Kidney capillary endothelial cell (primary cell): ENCODE data around the gene OXT.
A peak's percentile ranks its signal among the peaks of the same experiment; 100 is the strongest.
"Not testable (repeated sequence)": the region's sequence is repeated elsewhere in the genome, so short reads cannot be mapped to it uniquely, and the experiment has no call there.

Experiments
- DNase-seq: peaks from one replicate; pipeline ENCODE4 v3.0.0-alpha.2; 2018; ENCODE audit warnings: low spot score

The OXT gene

DNA sequence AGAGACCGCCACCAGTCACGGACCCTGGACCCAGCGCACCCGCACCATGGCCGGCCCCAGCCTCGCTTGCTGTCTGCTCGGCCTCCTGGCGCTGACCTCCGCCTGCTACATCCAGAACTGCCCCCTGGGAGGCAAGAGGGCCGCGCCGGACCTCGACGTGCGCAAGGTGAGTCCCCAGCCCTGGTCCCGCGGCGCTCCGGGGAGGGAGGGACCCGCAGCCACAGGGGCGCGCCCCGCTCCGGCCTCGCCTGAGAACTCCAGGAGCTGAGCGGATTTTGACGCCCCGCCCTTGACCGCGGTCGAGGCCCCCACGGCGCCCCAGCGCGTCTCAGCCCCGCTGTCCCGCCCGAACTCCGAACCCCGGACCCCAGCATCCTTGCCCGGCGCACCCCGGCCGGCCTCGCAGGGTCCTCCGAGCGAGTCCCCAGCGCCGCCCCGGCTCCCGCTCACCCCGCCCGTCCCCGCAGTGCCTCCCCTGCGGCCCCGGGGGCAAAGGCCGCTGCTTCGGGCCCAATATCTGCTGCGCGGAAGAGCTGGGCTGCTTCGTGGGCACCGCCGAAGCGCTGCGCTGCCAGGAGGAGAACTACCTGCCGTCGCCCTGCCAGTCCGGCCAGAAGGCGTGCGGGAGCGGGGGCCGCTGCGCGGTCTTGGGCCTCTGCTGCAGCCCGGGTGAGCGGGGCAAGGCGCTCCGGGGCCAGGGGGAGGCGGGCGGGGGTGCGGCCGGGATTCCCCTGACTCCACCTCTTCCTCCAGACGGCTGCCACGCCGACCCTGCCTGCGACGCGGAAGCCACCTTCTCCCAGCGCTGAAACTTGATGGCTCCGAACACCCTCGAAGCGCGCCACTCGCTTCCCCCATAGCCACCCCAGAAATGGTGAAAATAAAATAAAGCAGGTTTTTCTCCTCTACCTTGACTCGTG lies at the start of gene OXT:
TSS of gene OXT (plus strand) at position 11 of the 920 bp plus-strand sequence. CDS start at position 47, 36 bp downstream.
- no peak for DNase-seq

DNA sequence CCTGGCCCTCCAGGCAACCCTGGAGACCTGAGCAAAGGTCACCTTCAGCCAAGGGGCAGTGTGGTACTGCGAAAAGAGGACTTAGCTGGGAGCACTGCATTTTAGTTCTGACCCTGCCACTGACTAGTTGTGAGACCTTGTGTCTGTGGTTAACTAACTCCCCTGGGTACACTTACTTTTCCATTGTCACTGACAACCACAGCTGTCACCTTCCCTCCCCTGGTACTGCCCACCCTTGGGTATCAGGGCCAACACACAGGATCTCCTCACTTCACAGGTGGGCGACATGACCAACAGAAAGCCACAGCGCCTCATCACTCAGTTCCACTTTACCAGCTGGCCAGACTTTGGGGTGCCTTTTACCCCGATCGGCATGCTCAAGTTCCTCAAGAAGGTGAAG lies 49.6 kb upstream of the OXT start:
- DNase-seq: no peak

GRCh38 chr20:3022559-3023490 lies 48.6 kb upstream of the OXT start:
- DNase-seq: not testable (repeated sequence)

DNA sequence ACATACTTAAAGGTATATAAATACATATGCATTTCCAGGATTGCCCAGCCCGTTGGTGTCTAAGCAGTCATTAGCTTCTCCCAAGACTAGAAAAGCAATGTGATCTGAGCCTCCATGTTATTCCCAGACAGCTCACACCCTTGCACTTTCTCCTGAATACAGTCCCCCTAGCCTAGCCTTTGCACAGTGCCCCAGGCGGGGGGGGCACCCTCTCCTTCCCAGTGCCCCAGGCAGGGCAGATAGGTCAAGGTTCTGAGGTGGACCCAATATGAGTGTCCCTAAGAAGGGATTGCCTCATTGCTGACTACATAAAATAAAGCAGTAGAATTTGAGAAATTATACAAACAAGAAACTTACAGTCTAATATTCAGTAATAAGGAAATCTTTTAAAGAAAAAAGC lies 43.4 kb upstream of the OXT start:
- no peak for DNase-seq

- no peak for DNase-seq
Measured at GRCh38 chr20:3031524-3032147, 39.8 kb upstream of the OXT start.

DNA sequence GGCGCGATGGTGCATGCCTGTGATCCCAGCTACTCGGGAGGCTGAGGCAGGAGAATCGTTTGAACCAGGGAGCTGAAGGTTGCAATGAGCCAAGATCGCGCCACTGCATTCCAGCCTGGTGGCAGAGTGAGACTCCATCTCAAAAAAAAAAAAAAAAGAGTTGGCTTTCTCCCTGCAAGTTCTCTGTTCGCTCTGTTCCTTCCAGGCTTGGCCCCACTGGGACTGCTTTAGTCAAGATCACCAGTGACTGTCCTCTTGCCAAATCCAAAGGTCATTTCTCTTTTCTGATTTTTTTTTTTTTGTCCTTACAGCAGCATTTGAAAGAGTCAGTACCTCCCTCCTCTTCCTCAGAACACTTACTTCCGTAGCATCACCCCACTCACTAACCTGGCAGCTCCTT lies 38.8 kb upstream of the OXT start:
- no peak for DNase-seq

DNA sequence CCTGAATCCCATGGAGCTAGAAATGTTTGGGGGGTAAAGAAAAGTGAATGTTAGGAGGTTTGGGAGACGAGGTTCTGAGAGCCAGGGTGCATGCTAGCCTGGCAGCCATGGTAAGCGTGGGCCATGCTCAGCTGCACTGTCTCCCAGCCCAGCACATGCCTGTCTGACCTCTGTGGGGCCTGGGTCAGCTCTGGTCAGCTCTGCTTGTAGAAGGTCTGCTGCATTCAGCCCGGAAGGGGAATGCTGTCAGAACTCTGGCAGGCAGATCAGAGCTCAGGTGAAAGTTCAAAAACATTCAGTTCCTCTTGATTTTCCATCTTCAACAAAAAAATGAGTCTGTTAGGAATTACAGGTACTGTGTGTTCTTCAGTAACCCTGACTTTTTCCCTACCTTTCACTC lies 33.8 kb upstream of the OXT start:
- DNase-seq: no peak

DNA sequence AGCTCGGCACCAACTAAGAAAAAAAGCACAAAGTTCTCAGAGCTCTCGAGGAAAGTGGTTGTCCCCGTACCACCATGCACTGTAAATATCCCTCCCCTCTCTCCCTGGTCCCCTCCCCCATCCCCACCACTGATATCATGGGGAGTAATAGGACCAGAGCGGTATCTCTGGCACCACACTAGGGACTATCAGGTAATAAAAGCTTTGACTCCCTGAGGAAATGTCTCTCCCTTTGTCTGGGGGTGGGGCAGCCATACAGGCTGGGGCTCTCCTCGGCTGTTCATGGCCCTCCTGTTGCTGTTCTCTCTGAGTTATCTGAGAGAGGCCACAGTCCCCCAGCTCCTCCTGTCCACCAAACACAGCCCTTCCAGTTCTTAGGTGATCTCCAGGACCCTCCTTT lies 33.0 kb upstream of the OXT start:
- DNase-seq: no peak

DNA sequence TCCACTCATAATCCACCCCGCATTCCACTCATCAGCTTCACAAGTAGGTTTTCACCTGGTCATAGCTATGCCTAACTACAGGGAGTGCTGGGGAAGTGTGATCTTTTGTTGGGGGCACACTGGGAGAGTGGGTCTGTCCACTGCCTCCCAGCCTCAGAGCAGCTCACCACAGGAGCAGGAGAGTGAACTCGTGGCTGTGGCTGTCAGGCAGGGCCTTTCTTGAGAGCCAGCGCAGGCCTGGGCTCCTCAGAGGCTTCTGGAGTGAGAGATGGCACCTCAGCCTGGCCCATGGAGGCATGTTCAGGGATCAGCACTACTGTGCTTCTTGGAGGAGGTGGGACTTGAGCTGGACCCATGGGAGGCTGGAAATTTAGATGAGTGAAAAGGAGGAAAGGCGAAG lies 32.0 kb upstream of the OXT start:
- no peak for DNase-seq

DNA sequence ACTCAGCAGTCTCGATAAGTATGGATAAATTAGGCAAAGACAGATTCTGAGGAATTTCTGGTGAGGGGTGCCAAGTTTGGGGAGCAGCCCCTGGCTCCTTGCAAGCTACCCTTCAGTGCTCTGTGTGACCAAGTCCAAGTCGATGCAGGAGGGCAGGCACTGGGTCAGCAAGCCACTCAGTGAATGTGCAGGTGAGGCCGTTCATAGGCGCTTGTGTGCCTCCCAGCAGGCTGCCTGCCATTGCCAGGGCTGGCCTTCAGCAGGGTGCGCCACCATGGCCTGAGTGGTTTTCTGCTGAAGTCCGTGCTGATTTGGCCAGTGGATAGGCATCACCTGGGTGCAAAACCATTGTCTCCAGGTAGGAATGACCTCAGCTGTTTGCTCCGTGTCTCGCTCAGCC lies 31.3 kb upstream of the OXT start:
- no peak for DNase-seq

DNA sequence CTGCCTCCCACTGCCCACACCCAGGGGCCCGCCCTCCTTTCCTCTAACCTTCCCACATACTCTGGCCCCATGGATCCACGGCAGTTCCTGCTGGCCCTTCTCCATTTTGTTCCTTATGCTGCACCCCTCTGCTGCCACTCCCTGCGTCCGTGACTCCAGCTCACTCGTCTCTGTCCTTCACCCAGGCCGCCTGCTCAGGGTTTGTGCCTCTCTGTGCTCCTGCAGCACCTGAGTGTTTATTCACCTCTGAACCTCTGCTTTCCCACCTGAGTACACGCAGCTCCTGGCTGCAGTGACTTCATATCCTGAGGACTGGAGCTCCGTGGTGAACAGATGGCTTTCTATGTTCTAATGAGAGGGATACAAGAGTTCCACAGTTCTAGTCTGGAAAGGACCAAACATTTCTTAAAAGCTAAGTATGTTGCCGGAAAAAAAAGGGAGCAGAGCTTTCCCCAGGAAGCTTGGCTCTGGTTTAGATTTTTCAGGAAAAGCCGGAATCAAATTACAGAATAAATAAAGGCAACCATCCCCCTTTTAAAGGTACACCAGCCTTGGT lies 29.5 kb upstream of the OXT start:
- DNase-seq: no peak

- DNase-seq: no peak
Measured at GRCh38 chr20:3042625-3043024, 28.8 kb upstream of the OXT start.

DNA sequence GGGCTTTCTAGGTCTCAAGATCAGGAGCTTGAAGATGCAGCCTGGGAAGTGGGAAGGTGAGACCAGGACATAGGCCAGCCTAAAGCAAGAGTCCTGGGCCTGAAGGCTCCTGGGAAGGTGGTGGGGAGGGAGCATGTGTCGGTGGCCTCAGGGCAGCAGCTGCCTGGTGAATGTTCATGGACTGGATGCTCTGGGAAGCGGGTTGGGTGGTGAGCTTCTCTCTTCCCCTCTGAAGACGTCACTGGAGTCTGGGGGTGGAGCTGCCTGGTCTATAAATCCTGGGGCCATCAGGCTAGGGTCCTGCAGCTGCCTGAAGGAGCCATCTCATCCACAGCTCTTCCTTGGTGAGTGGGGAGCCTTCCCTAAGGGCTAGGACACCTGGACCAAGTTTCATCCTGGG lies 28.1 kb upstream of the OXT start, which contains the start of gene GNRH2:
TSS of gene GNRH2 (plus strand) at position 301 of the 400 bp plus-strand sequence. CDS start 793 bp downstream, outside the sequence.
- no peak for DNase-seq

GRCh38 chr20:3044336-3044965 lies 27.0 kb upstream of the OXT start:
- DNase-seq: no peak

DNA sequence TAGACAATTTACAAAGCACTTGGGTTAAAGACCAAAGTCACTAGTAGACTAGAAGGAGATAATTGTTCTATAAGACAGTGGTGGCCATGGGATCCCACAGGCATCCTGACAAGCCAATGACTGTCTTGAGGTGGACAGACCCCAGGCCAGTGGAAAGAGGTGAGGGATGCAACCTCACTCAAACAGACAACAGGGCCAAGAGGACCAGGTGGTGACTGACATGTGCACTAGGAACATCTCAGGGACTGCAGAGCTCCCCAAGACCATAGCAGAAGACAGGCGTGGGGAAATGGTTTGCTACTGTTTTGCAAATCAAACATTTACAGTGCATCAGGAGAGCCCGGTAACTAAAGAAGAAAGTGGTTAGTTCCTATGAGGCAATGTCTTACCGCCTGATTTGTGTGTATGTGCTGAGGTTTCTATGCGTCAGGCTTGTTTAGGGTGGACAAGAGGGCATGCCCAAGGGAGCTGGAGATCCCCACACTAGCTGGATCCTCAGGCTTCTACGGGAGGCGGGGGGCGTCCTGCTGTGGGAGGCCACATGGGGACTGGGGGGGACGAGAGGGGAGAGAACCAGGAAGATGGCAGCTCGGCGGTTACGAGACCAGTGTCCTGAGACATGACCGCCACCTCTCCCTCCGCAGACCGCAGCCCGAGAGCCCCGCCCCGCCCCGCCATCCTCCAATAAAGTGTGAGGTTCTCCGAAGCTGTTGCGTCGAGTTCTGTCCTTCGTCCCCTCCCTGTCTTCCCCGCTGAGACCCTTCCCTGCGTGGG lies 26.2 kb upstream of the OXT start:
- peak; percentile 49 for DNase-seq

DNA sequence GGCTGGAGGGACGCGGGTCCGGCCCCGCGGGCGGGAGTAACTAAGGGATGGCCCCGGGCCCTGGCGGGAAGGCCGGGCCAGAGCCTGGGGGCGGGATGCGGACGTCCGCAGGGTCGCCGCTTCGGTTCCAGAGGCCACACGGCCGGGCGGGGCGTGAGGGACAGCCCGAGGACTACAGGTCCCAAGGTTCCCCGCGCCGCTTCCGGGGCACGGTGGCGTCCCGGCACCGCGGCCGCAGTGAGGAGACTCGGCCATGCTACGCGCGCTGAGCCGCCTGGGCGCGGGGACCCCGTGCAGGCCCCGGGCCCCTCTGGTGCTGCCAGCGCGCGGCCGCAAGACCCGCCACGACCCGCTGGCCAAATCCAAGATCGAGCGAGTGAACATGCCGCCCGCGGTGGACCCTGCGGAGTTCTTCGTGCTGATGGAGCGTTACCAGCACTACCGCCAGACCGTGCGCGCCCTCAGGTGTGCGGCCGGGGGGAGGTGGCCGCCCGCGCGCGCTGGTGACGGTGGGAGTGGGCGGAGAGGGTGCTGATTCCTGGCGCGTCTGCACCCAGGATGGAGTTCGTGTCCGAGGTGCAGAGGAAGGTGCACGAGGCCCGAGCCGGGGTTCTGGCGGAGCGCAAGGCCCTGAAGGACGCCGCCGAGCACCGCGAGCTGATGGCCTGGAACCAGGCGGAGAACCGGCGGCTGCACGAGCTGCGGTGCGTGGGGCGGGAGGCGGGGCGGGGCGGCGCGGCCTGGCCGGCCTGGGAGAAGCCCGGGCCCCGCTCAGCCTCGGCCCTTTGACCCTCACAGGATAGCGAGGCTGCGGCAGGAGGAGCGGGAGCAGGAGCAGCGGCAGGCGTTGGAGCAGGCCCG lies 25.4 kb upstream of the OXT start, which contains the start of gene MRPS26:
TSS of gene MRPS26 (plus strand) at position 237 of the 861 bp plus-strand sequence. CDS start at position 254, 17 bp downstream.
- peak; percentile 77 for DNase-seq

DNA sequence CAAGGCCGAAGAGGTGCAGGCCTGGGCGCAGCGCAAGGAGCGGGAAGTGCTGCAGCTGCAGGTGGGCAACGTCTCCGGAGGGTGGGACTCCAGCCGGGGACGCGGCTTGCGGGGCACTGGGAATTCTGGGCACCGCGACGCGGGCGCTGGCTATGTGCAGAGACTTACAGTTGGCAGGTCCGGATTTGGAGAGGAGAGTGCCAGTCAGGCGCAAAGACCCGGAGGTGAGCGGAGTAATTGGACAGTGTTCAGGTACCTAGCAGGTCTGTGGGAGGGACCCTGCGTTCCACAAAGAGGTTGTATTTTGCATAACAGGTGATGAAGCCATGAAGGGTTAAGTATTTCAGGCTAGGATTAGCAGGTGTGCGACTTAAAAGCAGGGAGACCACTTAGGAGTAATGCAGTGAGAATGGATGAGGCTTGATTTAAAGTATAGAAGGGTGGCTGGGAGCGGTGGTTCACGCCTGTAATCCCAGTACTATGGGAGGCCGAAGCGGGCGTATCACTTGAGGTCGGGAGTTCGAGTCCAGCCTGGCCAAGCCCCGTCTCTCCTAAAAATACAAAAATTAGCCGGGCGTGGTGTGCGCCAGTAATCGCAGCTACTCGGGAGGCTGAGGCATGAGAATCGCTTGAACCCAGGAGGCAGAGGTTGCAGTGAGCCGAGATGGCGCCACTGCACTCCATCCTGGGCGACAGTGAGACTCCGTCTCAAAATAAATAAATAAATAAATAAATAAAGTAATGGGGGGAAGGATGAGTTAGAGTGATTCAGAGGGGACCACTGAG lies 24.6 kb upstream of the OXT start:
- no peak for DNase-seq
